Erythroblast (primary cell): Measurements from ENCODE around the gene CEP85L.

Source experiments
- GATA1 ChIP-seq: IDR thresholded peaks from 2 replicates; pipeline ENCODE4 v1.6.1; 2011; ENCODE audit warnings: low read depth, mild to moderate bottlenecking, control low read depth, low read length, moderate library complexity
- POLR2A ChIP-seq: IDR thresholded peaks from 2 replicates; pipeline ENCODE4 v1.6.1; 2011; ENCODE audit warnings: mild to moderate bottlenecking, low read length

GRCh38 chr6:118656847-118657451, 5.6 kb upstream of the CEP85L start:
- TF ChIP-seq POLR2A (no peak), GATA1 (no peak)
